Astrocyte (in vitro differentiated cells and primary cell): ENCODE measurements around the gene THOC6. TPM values are rescaled to one million over a fixed set of nuclear protein-coding genes. Genes with fewer than 3 reads are reported as not detected.

ENCODE experiments used
- DNase-seq: peaks from one replicate; pipeline ENCODE4 v3.0.0-alpha.2; 2010; ENCODE audit warnings: low read depth
- FAIRE-seq: peaks from 2 replicates; lab custom pipeline; 2011; peaks lifted over from hg19 to GRCh38; lab: Jason Lieb, UNC
- H2AFZ ChIP-seq: 2 replicates; pipeline ENCODE4 v1.6.0; 2012; ENCODE audit warnings: low read depth, low read length, inconsistent platforms
- H3K27ac ChIP-seq: 2 replicates; pipeline ENCODE4 v1.5.1; 2011; ENCODE audit warnings: low read depth, low read length, inconsistent platforms
- H3K27me3 ChIP-seq: 2 replicates; pipeline ENCODE4 v1.6.0; 2011; ENCODE audit warnings: low read length, inconsistent platforms; ENCODE audit not compliant: insufficient read depth
- H3K36me3 ChIP-seq: 2 replicates; pipeline ENCODE4 v1.5.1; 2011; ENCODE audit warnings: low read length, inconsistent platforms; ENCODE audit not compliant: insufficient read depth
- H3K4me1 ChIP-seq: 2 replicates; pipeline ENCODE4 v1.5.1; 2011; ENCODE audit warnings: low read length, inconsistent platforms; ENCODE audit not compliant: insufficient read depth
- H3K4me2 ChIP-seq: 2 replicates; pipeline ENCODE4 v1.6.0; 2012; ENCODE audit warnings: low read length, inconsistent platforms
- H3K4me3 ChIP-seq: 2 replicates; pipeline ENCODE4 v1.5.1; 2011; ENCODE audit warnings: low read depth, mild to moderate bottlenecking, low read length, inconsistent platforms; ENCODE audit not compliant: insufficient read depth
- H3K79me2 ChIP-seq: 2 replicates; pipeline ENCODE4 v1.6.0; 2012; ENCODE audit warnings: mild to moderate bottlenecking, low read length, inconsistent platforms; ENCODE audit not compliant: insufficient read depth
- H3K9ac ChIP-seq: 2 replicates; pipeline ENCODE4 v1.6.0; 2012; ENCODE audit warnings: mild to moderate bottlenecking, low read length, inconsistent platforms
- H3K9me3 ChIP-seq: 2 replicates; pipeline ENCODE4 v1.5.1; 2012; ENCODE audit warnings: low read depth, mild to moderate bottlenecking, low read length, inconsistent platforms; ENCODE audit not compliant: insufficient read depth
- H4K20me1 ChIP-seq: 2 replicates; pipeline ENCODE4 v1.6.0; 2012; ENCODE audit warnings: low read length, inconsistent platforms; ENCODE audit not compliant: insufficient read depth
- H3K27ac Mint-ChIP-seq: one replicate; pipeline ENCODE4 v1.8.0; 2021; ENCODE audit warnings: mild to moderate bottlenecking, mixed read lengths; ENCODE audit not compliant: unreplicated experiment
- H3K27me3 Mint-ChIP-seq: one replicate; pipeline ENCODE4 v1.8.0; 2021; ENCODE audit warnings: low read depth, mixed read lengths; ENCODE audit not compliant: unreplicated experiment
- H3K36me3 Mint-ChIP-seq: one replicate; pipeline ENCODE4 v1.8.0; 2021; ENCODE audit warnings: low read depth, mixed read lengths; ENCODE audit not compliant: unreplicated experiment
- H3K4me1 Mint-ChIP-seq: one replicate; pipeline ENCODE4 v1.8.0; 2021; ENCODE audit warnings: low read depth, mixed read lengths; ENCODE audit not compliant: unreplicated experiment
- H3K4me3 Mint-ChIP-seq: one replicate; pipeline ENCODE4 v1.8.0; 2021; ENCODE audit warnings: mild to moderate bottlenecking, moderate library complexity, mixed read lengths; ENCODE audit not compliant: unreplicated experiment
- H3K9me3 Mint-ChIP-seq: one replicate; pipeline ENCODE4 v1.8.0; 2021; ENCODE audit warnings: mild to moderate bottlenecking, mixed read lengths; ENCODE audit not compliant: unreplicated experiment
- CTCF ChIP-seq: IDR thresholded peaks from 2 replicates; pipeline ENCODE4 v1.5.1; 2011; ENCODE audit warnings: low read depth, mild to moderate bottlenecking, inconsistent platforms, low read length, moderate library complexity; ENCODE audit not compliant: insufficient read depth
- EZH2 ChIP-seq: IDR thresholded peaks from 2 replicates; pipeline ENCODE4 v1.6.1; 2012; ENCODE audit warnings: mild to moderate bottlenecking, low read length, inconsistent platforms; ENCODE audit not compliant: insufficient read depth
- total RNA-seq: library from RNA; stranded (reverse); gene quantifications from 2 replicates; pipeline ENCODE4 v1.2.1, GENCODE V29; 2021

Gene THOC6
- total RNA-seq, 1 donor from 2014 or later: 22.3 TPM

GRCh38 chr16:3013998-3014690, 9.7 kb upstream of the THOC6 start:
- Histone ChIP-seq H4K20me1 (peaks cover 5% of the 10 kb centered on the region), H3K4me3 (no peak overlapping the region), H3K4me1 (peaks cover 22% of the 10 kb centered on the region), H3K36me3 (no peaks in the 10 kb centered on the region), H3K27me3 (peaks cover 24% of the 10 kb centered on the region), H3K27ac (no peak overlapping the region), H3K79me2 (no peaks in the 10 kb centered on the region), H3K9me3 (no peaks in the 10 kb centered on the region), H3K4me2 (no peak overlapping the region), H3K9ac (no peak overlapping the region), H2AFZ (no peak overlapping the region)
- DNase-seq: no peak
- FAIRE-seq: no peak
- Mint-ChIP-seq H3K9me3 (no peaks in the 10 kb centered on the region), H3K36me3 (peaks cover 3% of the 10 kb centered on the region), H3K27ac (no peak overlapping the region), H3K4me1 (peaks cover 13% of the 10 kb centered on the region), H3K27me3 (no peaks in the 10 kb centered on the region), H3K4me3 (peak overlapping the region; percentile 34)
- TF ChIP-seq EZH2 (no peak), CTCF (no peak)

DNA sequence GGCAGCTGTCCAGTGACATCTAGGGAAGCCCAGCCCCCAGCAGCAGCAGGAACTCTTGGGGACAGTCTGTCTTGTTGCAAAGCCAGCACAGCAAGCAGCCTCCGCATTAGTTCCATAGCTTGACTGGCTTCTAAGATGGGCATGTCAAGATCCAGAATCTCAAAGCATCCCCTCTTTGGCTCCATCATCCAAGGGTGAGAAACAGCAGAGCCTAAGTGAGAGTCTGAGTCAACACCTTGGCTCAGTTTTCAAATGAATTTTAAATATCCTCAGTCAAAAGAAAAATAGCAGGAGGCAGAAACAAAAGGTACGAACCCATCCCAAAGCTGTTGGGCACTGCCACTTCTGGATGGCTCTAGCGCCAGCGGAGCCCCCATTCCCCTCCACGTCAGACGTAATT, 8.9 kb upstream of the THOC6 start:
- Histone ChIP-seq H2AFZ (no peak overlapping the region), H3K27me3 (peaks cover 24% of the 10 kb centered on the region), H3K36me3 (no peaks in the 10 kb centered on the region), H3K4me3 (no peak overlapping the region), H4K20me1 (peaks cover 5% of the 10 kb centered on the region), H3K27ac (no peak overlapping the region), H3K4me1 (peaks cover 20% of the 10 kb centered on the region), H3K79me2 (no peaks in the 10 kb centered on the region), H3K9me3 (no peaks in the 10 kb centered on the region), H3K9ac (no peak overlapping the region), H3K4me2 (no peak overlapping the region)
- Mint-ChIP-seq H3K27me3 (no peaks in the 10 kb centered on the region), H3K9me3 (no peaks in the 10 kb centered on the region), H3K4me3 (peak overlapping the region; percentile 40), H3K36me3 (peaks cover 3% of the 10 kb centered on the region), H3K4me1 (peaks cover 13% of the 10 kb centered on the region), H3K27ac (no peak overlapping the region)
- FAIRE-seq (no peak), DNase-seq (no peak)
- TF ChIP-seq CTCF (no peak), EZH2 (no peak)

DNA sequence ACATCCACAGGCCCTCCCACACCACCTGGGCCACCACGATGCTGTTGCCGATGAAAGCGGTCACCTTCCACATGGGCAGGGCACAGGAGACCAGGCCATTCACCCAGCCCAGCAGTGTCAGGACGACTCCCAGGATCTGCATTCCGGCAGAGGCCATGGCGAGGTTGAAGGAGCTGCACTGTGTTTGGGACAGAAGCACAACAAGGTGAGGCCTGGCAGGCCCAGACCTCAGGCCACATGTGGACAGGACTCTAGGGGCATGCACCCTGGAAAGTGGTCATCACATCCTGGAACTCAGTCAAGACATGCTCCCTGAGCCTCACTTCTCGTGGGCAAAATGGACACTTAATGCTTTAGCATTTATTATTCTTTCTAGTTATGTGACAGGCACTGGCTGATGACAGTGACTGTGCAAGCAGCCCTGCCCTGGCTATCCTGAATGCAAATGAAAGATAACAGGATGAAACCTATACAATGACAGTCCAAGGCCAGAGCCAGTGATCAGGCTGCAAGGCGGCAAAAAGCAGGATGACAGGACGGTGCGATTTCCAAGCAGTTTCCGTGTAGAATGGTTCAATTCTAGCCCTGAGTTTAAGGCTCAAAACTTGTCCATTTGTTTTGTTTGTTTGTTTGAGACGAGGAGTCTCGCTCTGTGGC, 7.8 kb upstream of the THOC6 start:
- H3K4me3 ChIP-seq: no peak overlapping the region
- H4K20me1 ChIP-seq: peaks cover 9% of the 10 kb centered on the region
- Mint-ChIP-seq H3K27ac (no peak overlapping the region), H3K4me3 (peak overlapping the region; percentile 92), H3K4me1 (peaks cover 14% of the 10 kb centered on the region), H3K27me3 (no peaks in the 10 kb centered on the region), H3K9me3 (no peaks in the 10 kb centered on the region), H3K36me3 (peaks cover 5% of the 10 kb centered on the region)
- H3K27me3 ChIP-seq: peaks cover 24% of the 10 kb centered on the region
- no peak overlapping the region for H3K4me2 ChIP-seq
- H3K27ac ChIP-seq: no peak overlapping the region
- FAIRE-seq (no peak), DNase-seq (no peak)
- H3K79me2 ChIP-seq: peaks cover 5% of the 10 kb centered on the region
- no peak for TF ChIP-seq CTCF
- TF ChIP-seq EZH2: no peak
- no peak overlapping the region for H2AFZ ChIP-seq
- H3K9ac ChIP-seq: no peak overlapping the region
- peaks cover 18% of the 10 kb centered on the region for H3K4me1 ChIP-seq
- H3K9me3 ChIP-seq: no peaks in the 10 kb centered on the region
- H3K36me3 ChIP-seq: no peaks in the 10 kb centered on the region
